HG03103 (cell line): ENCODE results near the gene ZNF649.
"Not testable (repeated sequence)": the region's sequence is repeated elsewhere in the genome, so short reads cannot be mapped to it uniquely, and the experiment has no call there.

Experiments
- ATAC-seq: cut with Tn5 transposase; IDR thresholded peaks from one replicate; pipeline ENCODE4 v1.9.1; 2021; ENCODE audit warnings: low read depth; ENCODE audit not compliant: unreplicated experiment

Gene ZNF649

DNA sequence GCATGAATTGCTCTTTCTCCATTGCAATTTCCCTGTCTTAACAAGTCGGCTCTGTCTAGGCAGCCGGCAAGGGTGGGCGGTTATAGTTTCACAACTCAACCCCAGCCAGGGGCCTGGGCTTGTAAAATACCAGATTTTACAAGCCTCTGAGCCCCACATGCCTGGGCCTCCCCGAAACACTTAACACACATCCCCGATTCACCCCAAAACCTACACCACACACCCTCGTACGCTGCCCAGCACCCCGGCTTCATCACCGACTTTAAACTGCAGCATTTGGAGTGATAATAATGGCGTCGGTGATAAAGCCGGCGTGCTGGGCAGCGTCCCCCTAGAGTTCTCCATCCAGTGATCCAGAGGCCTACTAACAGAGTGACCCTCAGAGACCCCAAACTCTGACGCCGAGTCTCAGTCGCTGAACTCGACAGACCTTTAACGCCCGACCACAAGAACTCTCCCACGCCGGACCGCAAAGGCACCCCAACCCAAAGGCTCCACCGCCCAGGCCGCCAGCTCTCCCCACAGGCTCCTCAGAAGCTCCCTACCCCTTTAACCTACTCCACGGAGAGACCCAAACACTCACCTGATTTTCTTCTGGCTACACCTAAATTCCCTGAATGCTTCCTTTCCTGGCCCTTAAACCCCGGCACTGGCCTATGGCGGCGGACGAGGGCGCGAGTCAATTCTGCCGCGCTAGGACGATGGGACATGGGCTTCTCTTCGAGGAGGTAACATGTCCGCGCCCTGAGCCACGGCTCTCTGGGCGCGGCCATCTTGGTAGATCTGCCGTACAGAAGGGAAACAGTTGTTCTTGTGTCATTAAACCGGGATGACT lies at the start of gene ZNF649:
TSS of gene ZNF649 (minus strand) at position 687 of the 835 bp plus-strand sequence. CDS start 4,910 bp downstream, outside the sequence.
- no peak for ATAC-seq

- ATAC-seq = no peak
Measured at GRCh38 chr19:51948975-51949374, 44.2 kb upstream of the ZNF649 start.

- no peak for ATAC-seq
Measured at GRCh38 chr19:51946602-51947001, 41.8 kb upstream of the ZNF649 start.

- ATAC-seq = no peak
Measured at GRCh38 chr19:51944798-51945552, 40.2 kb upstream of the ZNF649 start.

- ATAC-seq = no peak
Measured at GRCh38 chr19:51938936-51939335, 34.1 kb upstream of the ZNF649 start.

DNA sequence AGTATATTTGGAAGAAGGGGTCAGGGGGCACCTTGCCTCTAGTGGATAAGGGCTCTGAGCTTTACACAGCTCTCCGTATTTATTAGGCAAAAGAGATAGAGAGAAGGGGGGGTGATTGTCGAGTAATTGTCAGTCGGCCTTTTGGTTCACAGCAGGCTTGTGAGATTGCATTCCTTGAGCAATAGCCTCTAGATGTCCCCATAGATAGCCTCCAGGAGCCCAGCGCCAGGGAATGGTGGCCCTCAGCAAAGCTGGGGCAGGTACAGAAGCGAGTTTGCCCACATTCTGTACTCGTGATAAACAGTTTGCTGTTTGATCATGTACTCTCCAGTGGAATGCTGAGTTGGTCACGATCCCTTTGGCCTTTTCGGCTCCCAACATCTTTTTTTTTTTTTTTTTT lies 27.1 kb upstream of the ZNF649 start:
- ATAC-seq = no peak

- no peak for ATAC-seq
Measured at GRCh38 chr19:51927859-51928258, 23.0 kb upstream of the ZNF649 start.

GRCh38 chr19:51926784-51927741 lies 22.2 kb upstream of the ZNF649 start, which contains the start of gene ZNF613:
TSS of gene ZNF613 (plus strand) at chr19:51927472. CDS start at chr19:51936221, 8,749 bp downstream.
- peak; percentile 86 for ATAC-seq

DNA sequence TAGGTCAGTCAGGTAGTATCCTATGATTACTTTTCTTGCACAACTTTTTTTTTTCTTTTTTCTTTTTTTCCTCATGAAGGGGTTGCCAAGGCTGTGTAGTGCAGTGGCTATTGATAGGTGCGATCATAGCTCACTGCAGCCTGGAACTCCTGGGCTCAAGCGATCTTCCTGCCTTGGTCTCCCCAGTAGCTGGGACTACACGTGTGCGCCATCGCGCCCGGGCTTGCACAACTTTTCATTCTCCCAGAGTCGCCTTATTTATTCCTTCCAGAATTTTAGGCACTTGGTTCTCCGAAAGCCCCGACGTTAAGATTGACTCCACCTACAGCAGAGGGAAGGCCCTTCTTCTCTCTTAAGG lies 21.6 kb upstream of the ZNF649 start:
- no peak for ATAC-seq

- no peak for ATAC-seq
Measured at GRCh38 chr19:51921949-51922348, 17.1 kb upstream of the ZNF649 start.

- no peak for ATAC-seq
Measured at GRCh38 chr19:51919606-51920005, 14.8 kb upstream of the ZNF649 start.

- no peak for ATAC-seq
Measured at GRCh38 chr19:51916167-51916566, 11.3 kb upstream of the ZNF649 start.

GRCh38 chr19:51915324-51915867 lies 10.6 kb upstream of the ZNF649 start:
- no peak for ATAC-seq

DNA sequence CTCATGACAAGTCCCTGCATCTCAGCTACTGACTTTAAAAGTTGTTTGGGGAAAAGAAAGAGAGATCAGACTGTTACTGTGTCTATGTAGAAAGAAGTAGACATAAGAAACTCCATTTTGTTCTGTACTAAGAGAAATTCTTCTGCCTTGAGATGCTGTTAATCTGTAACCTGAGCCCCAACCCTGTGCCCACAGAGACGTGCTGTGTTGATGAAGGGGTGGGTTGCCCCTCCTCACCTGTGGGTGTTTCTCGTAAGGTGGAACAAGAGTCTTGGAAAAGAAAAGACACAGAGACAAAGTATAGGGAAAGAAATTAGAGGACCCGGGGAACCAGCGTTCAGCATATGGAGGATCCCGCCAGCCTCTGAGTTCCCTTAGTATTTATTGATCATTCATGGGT lies 3.2 kb upstream of the ZNF649 start:
- ATAC-seq = not testable (repeated sequence)

DNA sequence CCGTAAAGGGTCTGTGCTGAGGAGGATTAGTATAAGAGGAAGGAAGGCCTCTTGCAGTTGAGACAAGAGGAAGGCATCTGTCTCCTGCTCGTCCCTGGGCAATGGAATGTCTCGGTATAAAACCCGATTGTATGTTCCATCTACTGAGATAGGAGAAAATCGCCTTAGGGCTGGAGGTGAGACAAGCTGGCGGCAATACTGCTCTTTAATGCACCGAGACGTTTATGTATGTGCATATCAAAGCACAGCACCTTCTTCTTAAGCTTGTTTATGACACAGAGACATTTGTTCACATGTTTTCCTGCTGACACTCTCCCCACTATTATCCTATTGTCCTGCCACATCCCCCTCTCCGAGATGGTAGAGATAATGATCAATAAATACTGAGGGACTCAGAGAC lies 1.3 kb upstream of the ZNF649 start:
- not testable (repeated sequence) for ATAC-seq

DNA sequence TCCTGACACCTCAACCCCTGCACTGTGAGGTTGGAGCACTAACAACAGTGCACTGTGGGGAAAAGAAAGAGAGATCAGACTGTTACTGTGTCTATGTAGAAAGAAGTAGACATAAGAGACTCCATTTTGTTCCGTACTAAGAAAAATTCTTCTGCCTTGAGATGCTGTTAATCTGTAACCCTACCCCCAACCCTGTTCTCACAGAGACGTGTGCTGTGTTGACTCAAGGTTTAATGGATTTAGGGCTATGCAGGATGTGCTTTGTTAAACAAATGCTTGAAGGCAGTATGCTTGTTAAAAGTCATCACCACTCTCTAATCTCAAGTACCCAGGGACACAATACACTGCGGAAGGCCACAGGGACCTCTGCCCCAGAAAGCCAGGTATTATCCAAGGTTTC lies 822 bp upstream of the ZNF649 start:
- not testable (repeated sequence) for ATAC-seq

- ATAC-seq = no peak
Measured at GRCh38 chr19:51905206-51905605, 389 bp upstream of the ZNF649 start.

GRCh38 chr19:51903192-51903591 lies 1.6 kb downstream of the ZNF649 start:
- no peak for ATAC-seq

GRCh38 chr19:51901860-51902259 lies 3.0 kb downstream of the ZNF649 start:
- no peak for ATAC-seq

- ATAC-seq = no peak
Measured at GRCh38 chr19:51891193-51891747, 13.5 kb downstream of the ZNF649 start.
